Measurements from ENCODE around the gene SEPTIN7. TPM values are rescaled to one million over a fixed set of nuclear protein-coding genes. Genes with fewer than 3 reads are reported as not detected.
"Not testable (repeated sequence)": the region's sequence is repeated elsewhere in the genome, so short reads cannot be mapped to it uniquely, and the experiment has no call there.

SEPTIN7 gene
- polyA plus RNA-seq (ENCODE audit: insufficient read length in 3 of 3) = 100 to 1,000 TPM; 362 to 417 (median 376) TPM
- long read RNA-seq, donor 1, full-length matches to known transcripts = 34 of 143 reads
- long read RNA-seq, donor 1, partial matches to known transcripts = 104 of 143 reads
- long read RNA-seq, donor 1, other reads (novel, unspliced or antisense) = 5 of 143 reads
- long read RNA-seq, donor 2, full-length matches to known transcripts = 35 of 101 reads
- long read RNA-seq, donor 2, partial matches to known transcripts = 66 of 101 reads
- long read RNA-seq, donor 2, other reads (novel, unspliced or antisense) = 0 of 101 reads
- long read RNA-seq, donor 3, full-length matches to known transcripts = 23 of 67 reads
- long read RNA-seq, donor 3, partial matches to known transcripts = 37 of 67 reads
- long read RNA-seq, donor 3, other reads (novel, unspliced or antisense) = 7 of 67 reads
- long read RNA-seq, donor 4, full-length matches to known transcripts = 21 of 39 reads
- long read RNA-seq, donor 4, partial matches to known transcripts = 18 of 39 reads
- long read RNA-seq, donor 4, other reads (novel, unspliced or antisense) = 0 of 39 reads
- long read RNA-seq, donor 5, full-length matches to known transcripts = 12 of 67 reads
- long read RNA-seq, donor 5, partial matches to known transcripts = 55 of 67 reads
- long read RNA-seq, donor 5, other reads (novel, unspliced or antisense) = 0 of 67 reads
- long read RNA-seq, donor 6, full-length matches to known transcripts = 24 of 77 reads
- long read RNA-seq, donor 6, partial matches to known transcripts = 47 of 77 reads
- long read RNA-seq, donor 6, other reads (novel, unspliced or antisense) = 6 of 77 reads
- long read RNA-seq, donor 7, full-length matches to known transcripts = 12 of 83 reads
- long read RNA-seq, donor 7, partial matches to known transcripts = 71 of 83 reads
- long read RNA-seq, donor 7, other reads (novel, unspliced or antisense) = 0 of 83 reads
- long read RNA-seq, donor 8, full-length matches to known transcripts = 22 of 45 reads
- long read RNA-seq, donor 8, partial matches to known transcripts = 23 of 45 reads
- long read RNA-seq, donor 8, other reads (novel, unspliced or antisense) = 0 of 45 reads
- long read RNA-seq, donor 9, full-length matches to known transcripts = 40 of 88 reads
- long read RNA-seq, donor 9, partial matches to known transcripts = 48 of 88 reads
- long read RNA-seq, donor 9, other reads (novel, unspliced or antisense) = 0 of 88 reads
- long read RNA-seq, donor 10, full-length matches to known transcripts = 18 of 55 reads
- long read RNA-seq, donor 10, partial matches to known transcripts = 37 of 55 reads
- long read RNA-seq, donor 10, other reads (novel, unspliced or antisense) = 0 of 55 reads
- long read RNA-seq, donor 11, full-length matches to known transcripts = 12 of 131 reads
- long read RNA-seq, donor 11, partial matches to known transcripts = 119 of 131 reads
- long read RNA-seq, donor 11, other reads (novel, unspliced or antisense) = 0 of 131 reads
- long read RNA-seq, donor 12, full-length matches to known transcripts = 36 of 154 reads
- long read RNA-seq, donor 12, partial matches to known transcripts = 118 of 154 reads
- long read RNA-seq, donor 12, other reads (novel, unspliced or antisense) = 0 of 154 reads
- long read RNA-seq, donor 13, full-length matches to known transcripts = 15 of 79 reads
- long read RNA-seq, donor 13, partial matches to known transcripts = 64 of 79 reads
- long read RNA-seq, donor 13, other reads (novel, unspliced or antisense) = 0 of 79 reads
- long read RNA-seq, donor 14, full-length matches to known transcripts = 17 of 209 reads
- long read RNA-seq, donor 14, partial matches to known transcripts = 192 of 209 reads
- long read RNA-seq, donor 14, other reads (novel, unspliced or antisense) = 0 of 209 reads
- long read RNA-seq, donor 15, full-length matches to known transcripts = 43 of 114 reads
- long read RNA-seq, donor 15, partial matches to known transcripts = 71 of 114 reads
- long read RNA-seq, donor 15, other reads (novel, unspliced or antisense) = 0 of 114 reads
- long read RNA-seq, donor 16, full-length matches to known transcripts = 41 of 104 reads
- long read RNA-seq, donor 16, partial matches to known transcripts = 63 of 104 reads
- long read RNA-seq, donor 16, other reads (novel, unspliced or antisense) = 0 of 104 reads

- peak; percentile 99 for DNase-seq
These were observed at the start of gene SEPTIN7 for GRCh38 chr7:35800718-35801391. Gene SEPTIN7, plus strand, starts transcription at chr7:35801057. Its CDS starts 153 bp downstream, at chr7:35801210.

- DNase-seq = no peak
These were observed 48.1 kb upstream of the SEPTIN7 start for GRCh38 chr7:35752742-35753141.

- peak; percentile 87 for DNase-seq
These were observed 46.9 kb upstream of the SEPTIN7 start for GRCh38 chr7:35753761-35754603.

GRCh38 chr7:35754741-35755140, 46.1 kb upstream of the SEPTIN7 start:
- DNase-seq = no peak

GRCh38 chr7:35755711-35756110, 45.1 kb upstream of the SEPTIN7 start:
- no peak for DNase-seq

- DNase-seq = not testable (repeated sequence)
These were observed 44.4 kb upstream of the SEPTIN7 start for GRCh38 chr7:35756453-35756852.

- DNase-seq = no peak
These were observed 43.3 kb upstream of the SEPTIN7 start for GRCh38 chr7:35757574-35757973.

GRCh38 chr7:35758421-35758820, 42.4 kb upstream of the SEPTIN7 start:
- DNase-seq = no peak

GRCh38 chr7:35760143-35760745, 40.6 kb upstream of the SEPTIN7 start:
- DNase-seq = no peak

GRCh38 chr7:35761871-35762677, 38.8 kb upstream of the SEPTIN7 start:
- no peak for DNase-seq

GRCh38 chr7:35762781-35763180, 38.1 kb upstream of the SEPTIN7 start:
- DNase-seq = no peak

- no peak for DNase-seq
These were observed 32.5 kb upstream of the SEPTIN7 start for GRCh38 chr7:35768346-35768745.

- no peak for DNase-seq
These were observed 29.1 kb upstream of the SEPTIN7 start for GRCh38 chr7:35771776-35772175.

- DNase-seq = no peak
These were observed 26.9 kb upstream of the SEPTIN7 start for GRCh38 chr7:35773994-35774393.

- DNase-seq = no peak
These were observed 24.2 kb upstream of the SEPTIN7 start for GRCh38 chr7:35776686-35777085.

GRCh38 chr7:35777121-35777520, 23.7 kb upstream of the SEPTIN7 start:
- no peak for DNase-seq

- no peak for DNase-seq
These were observed 20.8 kb upstream of the SEPTIN7 start for GRCh38 chr7:35780070-35780469.
